K562 (cell line): ENCODE data around the gene IQCM.

Source experiments
- BCOR ChIP-seq: fragments of 450-650 bp; IDR thresholded peaks from 2 replicates; pipeline ENCODE4 v1.6.1; 2016
- CHCHD3 ChIP-seq: fragments of 250-450 bp; sonication (Bioruptor Pico); IDR thresholded peaks from 2 replicates; pipeline ENCODE4 v2.1.2; 2022; ENCODE audit warnings: mild to moderate bottlenecking
- CHD1 ChIP-seq: fragments of 200-600 bp; sonication (generic); IDR thresholded peaks from one replicate; pipeline ENCODE4 v1.6.1; 2012; ENCODE audit warnings: mild to moderate bottlenecking, moderate library complexity, low read length, inconsistent platforms
- EGR1 ChIP-seq: fragments of 450-650 bp; conservative IDR thresholded peaks from 2 replicates; pipeline ENCODE4 v1.6.1; 2017; ENCODE audit warnings: mild to moderate bottlenecking
- EZH2 ChIP-seq: IDR thresholded peaks from 2 replicates; pipeline ENCODE4 v1.6.1; 2012; ENCODE audit warnings: low read depth, mild to moderate bottlenecking, inconsistent platforms, low read length, borderline replicate concordance
- HCFC1 ChIP-seq: IDR thresholded peaks from 2 replicates; pipeline ENCODE4 v1.6.1; 2012; ENCODE audit warnings: low read depth, low read length, improper control_type of control experiment
- JUNB ChIP-seq: fragments of 450-650 bp; formaldehyde crosslinking; conservative IDR thresholded peaks from 2 replicates; pipeline ENCODE4 v1.4.0; 2020; ENCODE audit warnings: mild to moderate bottlenecking
- MAFF ChIP-seq: IDR thresholded peaks from 2 replicates; pipeline ENCODE4 v1.6.1; 2012; ENCODE audit warnings: low read length, improper control_type of control experiment
- POLR2AphosphoS5 ChIP-seq: IDR thresholded peaks from 2 replicates; pipeline ENCODE4 v1.6.1; 2011; ENCODE audit warnings: mild to moderate bottlenecking, low read depth, low read length, moderate library complexity; ENCODE audit not compliant: control insufficient read depth, insufficient read depth
- RFX5 ChIP-seq: IDR thresholded peaks from 2 replicates; pipeline ENCODE4 v1.6.1; 2011; ENCODE audit warnings: low read depth, mild to moderate bottlenecking, improper control_type of control experiment, low read length
- SAFB ChIP-seq: fragments of 200-400 bp; formaldehyde crosslinking; IDR thresholded peaks from 2 replicates; pipeline ENCODE4 v1.6.1; 2017; ENCODE audit warnings: low read depth, low read length, borderline replicate concordance
- SP2 ChIP-seq: IDR thresholded peaks from 2 replicates; pipeline ENCODE4 v1.6.1; 2011; ENCODE audit warnings: mild to moderate bottlenecking, low read depth, low read length, moderate library complexity; ENCODE audit not compliant: poor library complexity, severe bottlenecking; ENCODE audit errors: extremely low read depth
- SRSF9 ChIP-seq: fragments of 200-400 bp; formaldehyde crosslinking; IDR thresholded peaks from 2 replicates; pipeline ENCODE4 v1.6.1; 2017; ENCODE audit warnings: low read depth, low read length, borderline replicate concordance
- ZBTB34 ChIP-seq: fragments of 250-450 bp; sonication (Bioruptor Pico); IDR thresholded peaks from 2 replicates; pipeline ENCODE4 v1.8.0; 2021; ENCODE audit warnings: mild to moderate bottlenecking, moderate library complexity

GRCh38 chr4:149830823-149831222, 15.2 kb upstream of the IQCM start:
- no peak for TF ChIP-seq SRSF9
- TF ChIP-seq EGR1 = no peak
- no peak for TF ChIP-seq BCOR
- TF ChIP-seq MAFF = no peak
- no peak for TF ChIP-seq CHCHD3 (CRISPR knock-in tag)
- TF ChIP-seq ZBTB34 (CRISPR knock-in tag) = no peak
- no peak for TF ChIP-seq HCFC1
- TF ChIP-seq SAFB = no peak
- TF ChIP-seq RFX5 = no peak
- TF ChIP-seq POLR2AphosphoS5 = no peak
- TF ChIP-seq EZH2 = no peak
- TF ChIP-seq CHD1 = no peak
- no peak for TF ChIP-seq JUNB
- no peak for TF ChIP-seq SP2
